Stimulated activated CD8-positive, alpha-beta memory T cell treated with anti-CD3 and anti-CD28 coated beads, Interleukin-4, amount 100 ng/mL, for 24 hours (primary cell): ENCODE results near the gene SLC7A1.
A peak's percentile ranks its signal among the peaks of the same experiment; 100 is the strongest.

Source experiments
- DNase-seq: peaks from one replicate; pipeline ENCODE4 v3.0.0-alpha.2; 2020; ENCODE audit warnings: low read depth

SLC7A1 gene

DNA sequence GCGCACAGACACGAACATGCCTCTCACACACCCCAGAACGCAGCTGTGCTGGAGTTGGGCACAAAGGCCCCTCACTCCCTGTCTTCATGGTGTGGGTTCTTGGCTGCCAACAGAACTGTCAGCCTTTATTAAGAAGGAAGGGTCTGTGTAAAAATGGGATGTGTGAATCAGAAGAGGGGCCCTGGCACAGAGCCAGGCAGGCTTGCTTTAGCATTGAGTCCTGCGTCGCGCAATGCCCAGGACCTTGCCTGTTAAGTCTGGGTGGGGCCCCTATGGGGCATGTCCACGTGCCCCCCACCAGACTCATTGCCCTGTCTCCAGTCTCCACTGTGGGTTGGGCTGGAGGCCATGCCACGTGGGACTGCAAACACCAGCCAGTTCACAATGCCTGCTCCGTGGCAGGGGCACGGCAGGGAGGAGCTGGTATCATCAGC lies 84.8 kb downstream of the SLC7A1 start:
- no peak for DNase-seq

DNA sequence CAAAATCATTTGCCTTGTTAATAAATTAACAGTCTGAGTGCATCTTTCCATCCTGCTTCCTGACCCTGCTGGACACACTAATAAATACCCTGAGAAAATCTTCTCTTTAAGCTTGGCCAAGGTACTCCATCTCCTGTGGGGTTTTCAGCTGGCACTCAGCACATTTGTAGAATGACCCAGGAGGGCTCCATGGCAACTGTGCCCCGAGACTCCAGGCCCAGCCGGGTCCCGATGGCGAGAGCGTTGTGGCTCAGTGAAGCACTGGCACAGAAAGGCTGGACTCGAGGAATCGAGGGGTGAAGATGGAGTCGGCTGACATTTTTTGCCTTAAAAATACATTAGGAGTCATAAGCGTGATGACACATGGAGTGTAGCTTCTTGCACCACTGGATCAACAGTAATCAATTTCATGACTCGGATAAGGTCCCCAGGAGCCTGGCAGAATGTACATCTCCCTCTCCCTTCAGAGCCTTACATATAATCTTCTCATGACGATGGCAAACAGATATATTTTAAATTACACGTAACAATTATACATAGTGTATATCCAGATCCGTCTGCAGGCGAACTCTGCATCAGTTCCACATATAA lies 85.4 kb downstream of the SLC7A1 start:
- no peak for DNase-seq

DNA sequence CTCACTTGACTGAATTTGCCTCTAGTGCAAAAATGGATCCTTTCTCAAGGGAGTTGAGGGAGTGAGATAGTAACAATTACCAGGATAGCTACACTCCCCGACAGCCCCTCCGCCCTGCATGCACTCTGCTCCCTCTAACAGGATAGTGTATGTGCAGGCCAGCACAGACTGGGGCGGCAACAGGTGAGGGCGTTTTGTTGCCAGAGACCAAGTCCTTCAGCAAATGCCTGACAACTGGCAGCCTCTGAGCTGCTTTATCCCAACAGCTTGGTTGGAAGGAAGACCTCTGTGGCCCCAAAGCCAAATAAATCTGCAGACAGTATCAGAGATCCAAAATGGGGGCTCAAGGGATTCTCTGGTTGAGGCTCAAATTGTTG lies 86.6 kb downstream of the SLC7A1 start:
- no peak for DNase-seq

DNA sequence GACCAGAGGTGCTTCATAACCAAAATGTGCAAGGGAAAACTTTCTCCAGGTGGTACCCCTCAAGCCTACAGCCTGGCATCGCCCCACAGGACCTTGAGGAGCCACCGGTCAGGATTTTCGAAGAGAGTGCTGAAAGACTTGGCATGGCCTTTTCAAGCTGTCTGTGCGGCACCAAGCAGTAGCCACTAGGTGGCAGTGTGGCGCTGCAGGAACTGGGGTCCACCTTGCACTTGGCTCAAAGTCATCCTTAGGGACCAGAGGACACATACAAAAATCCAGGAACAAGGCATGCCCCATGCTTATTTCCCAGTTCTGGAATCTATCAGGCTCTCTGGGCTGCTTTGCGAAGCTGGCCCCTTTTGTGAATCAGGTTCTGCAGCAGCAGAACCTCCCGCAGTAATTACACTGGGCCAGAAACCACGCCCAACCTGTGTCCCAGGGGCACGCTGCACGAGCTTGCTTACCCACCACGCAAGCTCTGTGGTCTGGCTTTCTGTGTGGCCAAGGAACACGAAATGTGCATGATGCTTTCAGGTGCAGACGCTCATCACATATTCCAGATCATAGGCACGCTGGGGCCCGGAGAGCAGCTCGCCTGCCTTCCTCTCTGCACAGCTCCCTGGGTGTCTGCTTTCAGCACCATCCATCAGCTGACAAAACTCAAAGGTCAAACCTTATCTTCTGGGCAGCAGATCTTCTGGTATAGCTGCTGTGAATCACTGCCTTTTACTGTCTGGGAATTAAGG lies 87.2 kb downstream of the SLC7A1 start:
- peak; percentile 64 for DNase-seq

DNA sequence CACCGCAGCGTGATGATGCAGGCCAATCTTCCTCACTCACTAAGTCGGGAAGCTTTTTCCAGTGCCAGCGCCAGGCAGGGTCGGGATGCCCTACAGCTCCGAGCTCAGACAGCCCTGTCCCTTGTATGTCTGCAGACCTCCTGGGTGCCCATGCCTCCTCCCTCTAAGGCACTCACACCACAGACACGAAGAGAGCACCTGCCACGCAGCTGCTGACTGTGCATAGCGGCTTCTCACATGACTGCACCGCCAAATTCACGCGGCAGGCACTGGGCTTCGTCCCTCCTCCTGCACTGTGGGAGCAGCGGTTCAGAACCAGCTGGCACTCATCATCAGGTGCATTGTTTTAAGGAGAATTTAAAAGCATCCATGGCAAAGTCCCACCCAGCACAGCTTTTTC lies 88.1 kb downstream of the SLC7A1 start:
- no peak for DNase-seq

DNA sequence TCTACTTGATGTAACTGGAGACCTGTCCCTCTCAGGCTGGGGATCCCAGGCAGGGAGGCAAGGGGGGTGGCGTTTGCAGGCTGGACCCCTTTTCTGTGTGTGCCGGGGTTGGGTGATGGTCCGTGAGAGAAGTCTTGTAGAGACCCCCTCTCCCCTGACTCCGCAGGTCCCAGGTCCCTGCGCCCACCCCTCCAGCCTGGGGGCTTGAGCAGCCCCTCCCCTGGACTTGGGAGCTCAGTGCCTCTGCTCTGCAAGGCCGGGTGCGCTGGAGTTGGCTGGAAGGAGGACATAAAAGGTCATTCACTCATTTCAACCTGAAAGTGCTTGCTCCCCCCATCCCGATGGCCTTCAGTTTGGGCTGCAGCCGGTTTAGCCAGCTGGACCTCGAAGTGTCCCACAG lies 89.5 kb downstream of the SLC7A1 start:
- no peak for DNase-seq

DNA sequence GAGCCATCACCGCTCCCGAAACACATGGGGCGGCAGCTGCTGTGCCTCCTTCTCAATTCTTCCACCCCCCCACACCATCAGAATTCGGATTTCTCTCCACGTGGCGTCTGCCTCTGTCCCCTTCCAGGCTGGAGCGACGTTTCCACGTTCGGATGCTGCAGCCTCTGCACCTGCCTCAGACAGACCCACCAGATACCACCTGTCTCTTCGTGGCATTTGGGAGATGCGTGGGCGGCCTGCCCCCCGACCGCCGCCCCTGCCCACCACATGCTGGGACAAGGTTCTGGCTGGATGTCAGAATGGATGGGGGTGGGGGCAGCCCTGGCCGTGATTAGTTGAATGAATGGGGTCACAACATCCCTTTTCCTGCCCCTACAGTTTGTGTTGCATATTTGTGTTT lies 90.0 kb downstream of the SLC7A1 start:
- no peak for DNase-seq

DNA sequence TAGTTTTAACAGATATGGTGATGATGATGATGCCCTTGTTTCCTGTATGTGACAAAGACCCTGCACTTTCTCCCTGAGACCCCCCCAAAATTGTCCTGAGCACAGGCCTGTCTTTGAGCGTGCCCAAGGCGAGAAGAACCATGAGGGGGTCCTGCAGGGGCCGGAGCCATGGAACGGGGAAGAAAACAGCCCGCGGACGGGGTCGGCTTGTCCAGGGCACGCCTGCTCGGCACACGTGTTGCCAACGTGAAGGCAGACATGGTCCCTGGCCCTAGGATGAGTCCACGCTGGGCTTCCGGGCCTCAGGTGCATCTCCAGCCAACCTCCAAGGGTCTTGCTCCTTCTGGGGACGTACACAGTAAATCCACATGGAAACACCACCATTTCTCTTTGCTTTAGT lies 90.8 kb downstream of the SLC7A1 start:
- no peak for DNase-seq

DNA sequence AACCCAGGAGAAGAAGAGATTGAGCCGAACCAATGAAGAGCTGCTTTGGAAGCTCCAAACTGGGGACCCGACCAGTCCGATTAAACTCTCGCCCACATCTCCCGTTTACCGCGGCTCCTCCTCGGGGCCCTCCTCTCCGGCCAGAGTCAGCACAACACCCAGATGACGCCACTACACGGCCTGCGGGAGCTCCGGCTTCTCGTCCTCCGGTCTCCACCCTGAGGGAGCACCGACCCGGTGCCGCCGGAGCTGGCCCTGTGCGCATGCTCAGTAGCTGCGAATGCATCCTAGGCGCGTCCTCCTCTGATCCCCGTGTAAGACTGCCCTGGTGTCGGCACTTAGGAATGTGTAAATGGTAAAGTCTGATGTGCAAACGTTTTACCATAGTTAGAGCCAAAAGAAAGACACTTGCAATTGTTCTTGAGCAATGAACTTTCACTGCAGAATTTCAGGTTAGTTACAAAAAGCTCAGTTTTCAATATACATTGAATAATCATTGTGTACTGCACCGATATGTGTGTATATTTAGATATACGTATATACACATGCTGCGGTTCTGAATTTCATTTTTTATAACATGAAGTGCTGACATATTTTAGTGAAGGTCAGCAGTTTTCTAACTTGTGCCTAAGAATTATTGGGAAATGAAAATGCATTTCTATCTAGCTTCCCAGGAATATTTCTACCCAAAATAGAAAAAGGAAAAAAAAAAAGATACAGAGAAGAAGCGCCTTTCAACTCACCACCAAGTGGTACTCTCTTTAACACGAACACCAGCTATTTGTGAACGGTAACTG lies 92.2 kb downstream of the SLC7A1 start:
- no peak for DNase-seq

DNA sequence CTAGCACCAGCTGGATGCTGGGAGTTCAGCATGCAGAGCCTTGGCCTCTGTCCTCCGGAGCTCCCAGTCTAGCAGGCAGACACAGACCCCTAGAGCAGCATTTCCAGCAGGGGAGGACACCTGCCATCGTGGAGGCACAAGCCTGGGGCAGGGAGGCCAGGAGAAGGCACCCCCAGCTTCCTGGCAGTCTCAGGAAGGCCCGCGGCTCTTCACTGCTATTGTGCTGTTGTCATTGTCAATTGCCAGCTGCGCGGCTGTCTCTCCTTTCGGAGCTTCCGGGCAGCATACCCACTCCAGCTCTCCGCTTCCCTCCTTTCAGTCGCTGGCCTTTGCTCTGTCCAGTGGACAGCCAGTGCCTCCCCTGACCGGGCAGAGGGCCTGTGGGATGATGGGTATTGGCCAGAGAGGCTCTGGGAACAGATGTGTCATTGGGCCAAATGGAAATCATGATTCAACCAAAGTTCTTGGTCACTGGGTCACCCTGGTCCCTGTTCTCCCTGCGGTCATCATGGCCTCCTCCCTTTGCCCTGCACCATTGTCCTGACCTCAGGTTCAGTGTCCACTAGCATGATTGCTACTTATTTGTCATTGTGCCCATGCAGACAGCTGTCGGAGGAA lies 93.0 kb downstream of the SLC7A1 start:
- DNase-seq: no peak

DNA sequence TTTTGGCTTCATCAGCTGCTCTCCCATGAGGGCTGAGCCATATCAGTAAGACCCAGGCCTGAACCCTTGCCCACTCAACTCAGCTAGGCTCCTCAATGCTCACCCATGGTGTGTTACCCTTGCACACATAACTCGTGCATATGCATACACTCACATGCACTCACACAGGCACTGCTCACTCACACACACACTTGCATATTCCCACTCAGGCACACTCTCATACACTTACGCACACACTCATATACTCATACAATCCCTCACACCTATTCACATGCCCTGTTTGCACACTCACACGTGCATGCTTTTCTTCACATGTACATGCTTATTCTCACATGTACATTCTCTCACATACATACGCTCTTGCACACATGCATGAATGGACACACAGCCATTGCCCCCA lies 93.8 kb downstream of the SLC7A1 start:
- DNase-seq: no peak

DNA sequence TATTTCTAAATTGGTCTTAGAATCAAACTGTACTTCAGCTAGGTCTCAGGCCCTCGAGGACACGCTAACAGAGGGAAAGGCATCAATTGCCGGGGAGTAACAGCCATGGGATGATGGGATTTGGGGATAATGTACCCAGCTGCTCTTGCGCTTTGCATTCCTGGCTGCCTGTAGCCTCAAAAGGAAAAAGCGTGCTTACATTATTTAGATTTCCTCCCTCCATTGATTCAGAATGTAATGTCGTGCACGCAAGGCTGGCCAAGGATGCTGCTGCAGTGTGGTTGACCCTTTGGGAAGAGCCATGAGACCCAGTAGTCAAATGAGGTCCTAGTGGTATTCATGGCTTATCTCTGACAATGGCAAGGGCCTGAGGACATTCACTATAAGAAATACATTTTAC lies 95.1 kb downstream of the SLC7A1 start:
- DNase-seq: no peak

DNA sequence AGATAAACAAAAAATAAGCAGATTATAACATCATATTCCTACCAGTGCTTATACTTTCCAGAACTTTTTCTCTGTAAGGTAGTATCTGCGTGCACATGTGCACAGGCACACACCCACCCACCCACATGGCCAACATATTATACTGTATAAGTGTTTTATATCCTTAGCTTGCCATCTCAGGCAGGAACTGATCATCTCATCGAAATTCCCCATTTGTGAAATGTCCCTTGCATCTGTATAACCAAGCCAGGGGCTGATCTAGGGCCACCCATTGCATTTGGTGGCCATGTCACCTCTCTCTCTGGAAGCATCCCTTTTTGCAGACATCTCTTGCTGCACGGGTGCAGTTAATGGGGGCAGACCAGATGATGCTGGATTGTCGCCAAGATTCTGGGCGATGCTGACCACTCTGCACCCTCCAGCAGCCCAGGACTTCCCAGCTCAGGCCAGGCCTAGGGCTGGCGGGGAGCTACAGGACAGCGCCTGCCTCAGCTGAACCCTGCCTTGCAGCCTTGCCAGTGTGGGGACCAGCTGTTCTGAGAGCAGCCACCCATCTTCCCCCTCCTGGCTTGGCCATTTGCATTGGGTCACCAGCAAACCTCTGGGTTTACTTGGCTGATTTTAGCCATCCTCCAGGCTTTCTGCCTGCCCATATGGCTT lies 95.9 kb downstream of the SLC7A1 start:
- no peak for DNase-seq

DNA sequence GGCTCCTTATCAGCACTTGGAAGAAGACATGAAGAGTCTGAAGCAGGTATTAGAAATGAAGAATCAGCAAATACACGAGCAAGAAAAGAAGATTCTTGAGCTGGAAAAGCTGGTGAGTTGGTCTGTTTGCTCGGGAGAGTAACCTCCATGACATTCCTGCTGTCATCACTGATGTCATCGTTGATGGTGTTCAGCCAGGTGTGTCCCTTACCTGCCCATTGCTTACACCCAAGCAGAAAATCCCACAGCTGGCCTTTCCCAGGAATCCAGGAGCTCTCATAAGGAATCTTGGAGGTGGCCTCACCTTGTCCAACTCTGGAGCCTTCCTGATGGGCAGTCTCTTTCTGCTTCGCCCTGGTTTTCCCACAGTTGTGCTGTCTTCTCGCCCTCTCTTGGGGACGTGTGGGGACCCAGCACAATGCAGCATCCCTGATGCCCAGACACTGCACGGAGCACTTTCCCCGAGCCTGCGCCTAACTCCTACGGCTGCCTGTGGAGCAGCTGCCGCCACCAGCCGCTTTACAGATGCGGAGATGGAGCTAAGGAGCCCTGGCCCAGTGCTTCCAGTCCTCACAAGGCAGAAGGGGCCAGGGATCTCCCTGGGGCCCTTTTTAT lies 97.0 kb downstream of the SLC7A1 start:
- no peak for DNase-seq

DNA sequence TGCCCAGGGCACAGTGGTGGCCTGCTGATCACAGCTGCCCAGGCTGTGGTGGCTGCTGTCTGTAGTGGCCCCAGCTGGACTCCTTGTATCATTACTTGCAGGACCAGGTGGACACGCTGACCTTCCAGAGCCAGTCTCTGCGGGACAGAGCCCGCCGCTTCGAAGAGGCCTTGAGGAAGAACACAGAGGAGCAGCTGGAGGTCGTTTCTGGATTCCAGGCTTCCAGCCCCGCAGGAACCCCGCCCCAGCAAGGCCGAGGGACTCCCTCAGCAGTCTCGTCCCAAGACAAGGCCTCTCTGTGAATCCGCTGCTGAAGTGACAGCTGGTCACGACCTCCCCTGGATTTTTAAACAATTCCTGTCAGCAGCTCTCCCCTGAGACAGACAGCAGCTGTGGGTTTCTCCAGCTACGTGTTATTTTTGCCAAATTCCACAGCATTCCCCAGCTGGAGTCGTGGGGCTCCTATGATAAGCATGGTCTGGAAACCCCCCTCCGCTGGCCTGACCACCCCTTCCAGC lies 98.3 kb downstream of the SLC7A1 start:
- DNase-seq: no peak

DNA sequence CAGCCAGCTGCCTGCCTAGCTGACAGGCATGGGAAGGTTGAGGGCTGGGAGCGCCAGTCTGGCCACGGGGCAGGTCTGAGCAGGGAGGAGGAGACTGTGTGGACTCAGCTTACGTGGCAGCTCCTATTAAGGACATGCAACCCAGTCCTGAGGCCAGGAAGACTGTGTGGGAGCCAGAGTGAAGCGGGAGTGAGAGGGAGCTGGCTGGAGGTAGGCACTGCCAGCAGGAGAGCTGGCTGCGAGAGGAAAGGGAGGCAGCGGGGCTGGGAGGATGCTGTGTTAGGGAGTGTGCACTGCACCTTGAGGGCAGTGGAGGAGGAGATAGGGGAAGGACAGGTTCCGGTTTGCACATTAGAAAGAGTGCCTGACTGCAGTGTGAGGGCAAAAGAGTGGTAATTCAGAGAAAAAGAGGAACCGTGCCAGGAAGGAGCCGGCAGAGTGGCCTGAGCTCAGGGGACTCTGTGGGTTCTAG lies 99.2 kb downstream of the SLC7A1 start:
- no peak for DNase-seq

DNA sequence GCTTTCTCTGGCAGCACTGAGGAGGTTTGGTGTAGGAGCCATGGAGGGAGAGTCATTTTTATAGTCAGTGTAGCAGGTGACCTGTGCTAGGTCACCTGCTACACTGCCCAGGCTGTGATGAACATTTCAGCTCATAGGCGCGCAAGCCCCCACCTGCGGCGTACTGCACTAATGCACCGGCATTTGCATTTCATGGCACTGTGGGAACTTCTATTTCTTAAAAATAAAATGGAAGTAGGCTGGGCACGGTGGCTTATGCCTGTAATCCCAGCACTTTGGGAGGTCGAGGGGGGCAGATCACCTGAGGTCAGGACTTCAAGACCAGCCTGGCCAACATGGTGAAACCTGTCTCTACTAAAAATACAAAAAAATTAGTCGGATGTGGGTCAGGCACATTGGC lies 101.0 kb downstream of the SLC7A1 start:
- no peak for DNase-seq

DNA sequence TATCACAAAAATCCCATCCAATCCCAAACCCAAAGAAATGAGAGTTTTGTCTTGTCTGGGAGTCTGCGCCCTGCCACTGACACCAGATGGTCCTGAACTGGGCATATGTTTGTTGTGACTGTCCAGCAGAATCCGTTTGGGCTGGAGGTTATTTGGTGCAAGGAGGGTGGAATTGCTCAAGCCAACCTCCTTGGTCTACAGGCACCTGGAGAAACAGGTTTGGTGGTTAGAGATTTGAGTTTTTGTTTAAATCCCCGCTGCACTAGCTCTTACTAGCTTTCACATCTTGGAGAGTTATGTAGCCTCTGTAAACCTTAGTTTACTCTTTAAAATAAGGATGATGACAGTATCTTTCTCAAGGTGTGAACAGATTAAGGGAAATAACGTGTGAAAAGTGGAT lies 101.7 kb downstream of the SLC7A1 start:
- no peak for DNase-seq

DNA sequence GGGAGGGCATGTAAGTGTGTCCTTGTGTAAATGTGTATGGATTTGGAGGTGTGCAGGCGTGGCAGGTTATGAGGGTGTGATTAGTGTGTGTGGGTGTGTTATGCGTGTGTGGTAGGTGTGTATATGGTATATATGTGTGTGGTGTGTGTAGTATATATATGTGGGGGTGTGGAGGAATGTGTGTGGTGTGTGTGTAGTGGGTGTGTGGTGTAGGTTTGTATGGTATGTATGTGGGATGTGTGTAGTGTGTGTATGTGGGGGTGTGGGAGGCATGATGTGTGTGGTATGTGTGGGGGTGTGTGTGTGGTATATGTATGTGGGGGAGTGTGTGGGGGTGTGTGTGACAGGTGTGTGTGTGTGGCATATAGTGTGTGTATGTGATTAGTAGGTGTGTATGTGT lies 104.2 kb downstream of the SLC7A1 start:
- DNase-seq: no peak

DNA sequence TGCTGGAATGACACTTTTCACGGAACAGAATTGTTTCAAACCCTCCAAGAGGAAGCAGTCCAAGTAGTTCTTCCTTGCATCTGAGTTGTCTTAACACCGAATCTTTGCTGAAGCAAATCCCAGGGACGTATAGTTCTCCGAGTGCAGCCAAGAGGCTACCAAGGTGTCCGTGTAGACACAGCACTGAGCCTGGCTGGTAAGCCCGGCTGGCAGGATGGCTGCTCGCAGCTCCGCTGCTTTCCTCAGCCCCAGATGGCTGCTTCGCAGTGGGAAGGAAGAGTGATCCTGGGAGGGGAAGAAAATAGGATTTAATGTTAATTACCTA lies 105.0 kb downstream of the SLC7A1 start:
- DNase-seq: no peak

DNA sequence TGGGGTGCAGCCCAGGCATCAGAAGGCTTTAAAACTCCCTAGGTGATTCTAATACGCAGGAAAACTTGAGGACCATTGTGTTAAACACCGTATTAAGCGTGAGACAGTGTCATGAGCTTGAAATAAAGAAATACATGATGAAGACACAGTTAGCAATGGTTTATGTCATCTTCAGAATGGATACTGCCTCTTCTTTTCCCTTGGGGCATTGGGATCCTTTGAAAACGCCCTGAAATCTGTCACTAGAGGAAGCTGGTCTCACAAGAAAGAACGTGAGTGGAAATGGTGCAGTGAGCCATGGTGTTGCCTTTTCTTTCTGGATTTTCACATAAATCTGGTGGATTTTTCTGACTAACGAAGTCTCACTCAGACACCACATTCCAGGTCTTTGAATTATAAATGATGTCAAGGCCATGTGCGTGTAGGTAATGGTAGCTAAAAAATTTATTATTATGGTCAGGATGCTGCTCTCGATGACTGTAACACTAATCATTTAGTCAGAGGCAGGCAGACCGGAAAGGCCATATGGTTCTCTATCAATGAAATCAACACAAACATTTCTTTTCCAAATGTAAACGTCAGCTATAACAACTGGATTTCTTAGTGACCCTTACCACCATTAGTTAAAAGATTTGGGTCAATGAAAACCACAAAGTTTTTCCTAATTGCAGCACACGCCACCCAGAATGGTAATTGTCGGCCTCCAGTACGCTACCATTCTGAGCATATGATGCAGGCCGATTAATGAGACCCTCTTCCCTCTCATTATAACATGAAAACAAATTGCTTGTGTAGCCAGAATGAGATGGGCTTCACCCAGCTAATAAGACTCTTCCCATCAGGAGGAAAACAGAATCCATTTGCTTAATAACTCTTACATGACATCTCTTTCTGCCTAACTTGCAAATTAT lies 105.6 kb downstream of the SLC7A1 start:
- DNase-seq: no peak
